Skeletal muscle cell (primary cell): Measurements from ENCODE around the gene CAPN13.

ENCODE experiments used
- DNase-seq: peaks from one replicate; pipeline ENCODE4 v3.0.0-alpha.2; 2010; ENCODE audit warnings: low read depth
- H3K4me3 ChIP-seq: 2 replicates; pipeline ENCODE4 v1.5.1; 2011; ENCODE audit warnings: low read depth, mild to moderate bottlenecking, control low read depth, low read length, moderate library complexity

The CAPN13 gene

DNA sequence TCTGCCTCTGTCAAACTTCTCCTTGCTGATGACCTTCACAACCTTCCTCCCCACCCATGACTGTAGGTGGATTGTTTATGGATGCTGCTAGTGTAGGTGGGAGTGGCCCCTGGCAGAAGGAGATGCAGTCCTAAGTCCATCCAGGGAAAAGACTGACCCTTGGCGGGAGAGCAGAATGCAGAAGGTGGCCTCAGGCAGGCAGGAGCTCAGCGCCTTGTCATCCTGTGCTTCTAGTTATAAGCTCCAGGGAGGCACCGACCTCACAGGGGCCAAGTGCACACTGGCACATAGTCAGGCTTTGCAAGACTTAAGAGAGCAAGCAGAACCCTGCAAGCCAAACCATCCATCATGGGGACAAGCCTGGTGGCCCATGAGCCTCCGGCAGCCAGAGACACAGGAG lies 74.4 kb downstream of the CAPN13 start:
- DNase-seq = no peak
- H3K4me3 ChIP-seq = no peak overlapping the region

DNA sequence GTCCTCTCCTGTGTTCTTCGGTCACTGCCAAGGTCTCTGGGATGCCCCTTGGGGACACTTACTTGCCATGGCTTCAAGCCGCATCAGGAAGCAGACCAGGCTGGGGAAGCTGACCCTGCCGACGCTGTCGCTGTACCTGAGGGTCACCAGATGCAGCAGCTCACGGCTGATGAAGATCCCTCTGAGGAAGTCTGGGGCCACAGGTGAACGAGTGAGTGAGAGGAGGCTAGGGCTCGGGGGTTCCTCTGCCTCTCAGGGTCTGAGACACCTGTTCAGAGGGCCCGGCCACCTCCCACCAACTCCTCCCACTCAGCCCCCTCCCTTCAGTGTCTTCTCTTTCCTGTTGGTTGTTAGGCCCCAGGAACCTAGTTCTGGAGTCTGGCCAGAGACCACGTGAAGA lies 74.9 kb downstream of the CAPN13 start:
- DNase-seq = no peak
- no peak overlapping the region for H3K4me3 ChIP-seq

- DNase-seq = no peak
These were observed 75.5 kb downstream of the CAPN13 start for GRCh38 chr2:30731706-30732105.

DNA sequence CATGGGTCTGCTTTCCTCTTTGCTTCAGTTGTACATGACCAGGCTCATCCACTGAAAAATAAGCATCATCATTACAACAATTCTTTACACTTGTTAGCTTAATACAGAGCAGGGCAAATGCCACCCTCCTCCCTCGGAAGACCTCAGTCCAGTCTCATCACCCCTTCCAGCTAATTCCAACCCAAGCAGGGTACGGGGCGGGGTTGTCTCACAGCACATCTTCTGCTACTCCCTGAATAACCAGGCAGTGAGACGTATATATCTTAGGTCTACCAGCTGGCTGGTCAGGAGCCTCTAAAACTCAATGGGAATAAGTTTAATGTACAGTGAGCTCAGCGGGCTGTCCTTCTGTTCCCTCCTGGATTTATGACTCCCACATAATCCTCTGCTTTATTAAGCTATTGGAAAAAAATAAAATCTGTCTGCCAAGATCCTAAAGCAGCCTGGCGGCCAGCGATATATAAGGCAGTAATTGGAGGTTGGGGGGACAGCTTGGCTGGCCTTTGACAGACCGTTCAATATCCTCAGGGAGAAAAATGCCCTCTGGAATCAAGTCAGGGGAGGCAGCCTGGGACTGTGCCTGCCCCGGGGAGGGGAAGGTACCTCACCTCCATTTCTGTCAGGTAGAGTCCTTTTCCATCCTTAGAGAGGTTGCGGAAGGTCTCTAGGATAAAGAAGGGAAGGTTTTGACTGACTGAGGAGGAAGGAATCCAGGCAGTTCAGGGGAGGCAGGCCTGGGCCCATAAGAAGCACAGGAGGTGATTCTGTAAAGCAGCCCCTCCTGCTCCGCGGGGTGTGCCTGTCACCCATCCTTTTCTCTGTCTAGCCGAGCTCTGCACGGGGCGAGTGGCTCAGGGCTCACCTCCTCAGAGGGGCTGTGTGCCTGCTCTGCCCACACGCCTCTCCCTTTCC lies 76.3 kb downstream of the CAPN13 start:
- H3K4me3 ChIP-seq = no peak overlapping the region
- DNase-seq = no peak

More at GRCh38 chr2:30731706-30732105, 75.5 kb downstream of the CAPN13 start:
- no peak overlapping the region for H3K4me3 ChIP-seq

- H3K4me3 ChIP-seq = no peak overlapping the region
- DNase-seq = no peak
These were observed 78.2 kb downstream of the CAPN13 start for GRCh38 chr2:30729031-30729430.

GRCh38 chr2:30722936-30723725 lies 84.1 kb downstream of the CAPN13 start:
- H3K4me3 ChIP-seq = no peak overlapping the region
- DNase-seq = no peak

DNA sequence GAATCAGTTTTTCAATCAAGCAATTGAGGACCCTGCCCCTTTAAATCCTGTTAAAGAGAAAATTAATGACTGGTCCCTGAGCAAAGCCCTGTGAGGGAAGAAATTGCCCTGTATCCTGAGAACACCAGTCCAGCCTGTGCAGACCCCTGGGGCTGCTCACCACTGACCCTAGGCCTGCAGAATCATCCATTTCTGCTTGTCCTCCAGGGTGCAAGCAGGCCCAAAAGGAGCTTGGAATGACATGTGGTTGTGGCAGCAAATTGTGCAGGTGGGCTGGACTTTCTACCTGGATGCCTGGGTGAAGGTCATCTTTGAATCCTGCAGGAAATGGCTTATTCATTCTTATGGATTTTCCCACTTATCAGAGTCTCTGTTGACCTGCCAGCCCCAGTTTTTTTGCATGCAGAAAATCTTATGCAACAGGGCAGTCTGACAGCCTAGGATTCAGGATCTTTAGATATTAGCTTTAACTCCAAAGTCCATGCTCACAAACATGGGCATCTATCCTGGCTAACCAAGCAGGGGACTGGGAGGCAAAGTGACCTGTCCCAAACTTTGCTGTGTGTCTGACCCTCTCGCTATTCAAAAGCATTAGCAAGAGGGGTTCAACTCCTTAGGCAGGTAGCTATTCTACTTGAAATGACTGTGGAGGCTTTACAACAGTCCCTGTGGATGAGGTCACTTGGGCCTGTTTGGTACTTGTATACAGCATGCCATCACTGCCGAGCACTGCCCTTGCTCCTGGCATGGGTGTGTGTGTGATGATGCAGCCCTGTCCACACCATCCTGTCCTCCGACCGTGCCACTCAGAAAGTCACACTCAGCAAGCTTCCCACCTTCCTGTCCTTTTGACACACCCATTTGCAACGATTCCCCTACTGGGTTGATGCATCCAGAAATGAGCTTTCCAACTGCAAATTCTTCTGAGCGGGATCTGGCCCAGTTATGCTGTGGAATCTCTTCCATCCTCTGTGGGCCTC lies 85.3 kb downstream of the CAPN13 start:
- H3K4me3 ChIP-seq = no peak overlapping the region
- no peak for DNase-seq

DNA sequence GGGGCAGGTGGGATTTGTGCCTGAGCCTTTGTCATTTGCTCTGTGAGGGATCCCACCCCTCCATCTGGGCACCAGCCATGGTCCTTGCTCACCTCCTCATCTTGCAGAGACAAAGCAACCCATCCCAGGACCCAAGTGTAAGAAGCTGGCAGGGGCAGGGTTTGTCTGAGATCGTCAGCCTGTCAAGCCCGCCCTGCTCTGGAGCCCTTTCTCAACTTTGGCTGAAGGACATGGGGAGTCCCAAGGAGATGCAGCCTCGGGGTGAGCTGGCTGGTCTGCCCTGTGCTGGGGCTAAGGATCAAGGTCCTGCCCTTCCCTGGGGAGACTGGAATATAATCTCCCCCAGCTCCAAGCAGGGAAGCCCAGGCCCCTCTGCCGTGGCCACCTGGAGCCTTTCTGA lies 86.0 kb downstream of the CAPN13 start:
- no peak for DNase-seq
- H3K4me3 ChIP-seq = no peak overlapping the region

GRCh38 chr2:30717081-30717650 lies 90.1 kb downstream of the CAPN13 start:
- H3K4me3 ChIP-seq = no peak overlapping the region
- DNase-seq = no peak

- H3K4me3 ChIP-seq = no peak overlapping the region
- no peak for DNase-seq
These were observed 90.9 kb downstream of the CAPN13 start for GRCh38 chr2:30716123-30716900.

DNA sequence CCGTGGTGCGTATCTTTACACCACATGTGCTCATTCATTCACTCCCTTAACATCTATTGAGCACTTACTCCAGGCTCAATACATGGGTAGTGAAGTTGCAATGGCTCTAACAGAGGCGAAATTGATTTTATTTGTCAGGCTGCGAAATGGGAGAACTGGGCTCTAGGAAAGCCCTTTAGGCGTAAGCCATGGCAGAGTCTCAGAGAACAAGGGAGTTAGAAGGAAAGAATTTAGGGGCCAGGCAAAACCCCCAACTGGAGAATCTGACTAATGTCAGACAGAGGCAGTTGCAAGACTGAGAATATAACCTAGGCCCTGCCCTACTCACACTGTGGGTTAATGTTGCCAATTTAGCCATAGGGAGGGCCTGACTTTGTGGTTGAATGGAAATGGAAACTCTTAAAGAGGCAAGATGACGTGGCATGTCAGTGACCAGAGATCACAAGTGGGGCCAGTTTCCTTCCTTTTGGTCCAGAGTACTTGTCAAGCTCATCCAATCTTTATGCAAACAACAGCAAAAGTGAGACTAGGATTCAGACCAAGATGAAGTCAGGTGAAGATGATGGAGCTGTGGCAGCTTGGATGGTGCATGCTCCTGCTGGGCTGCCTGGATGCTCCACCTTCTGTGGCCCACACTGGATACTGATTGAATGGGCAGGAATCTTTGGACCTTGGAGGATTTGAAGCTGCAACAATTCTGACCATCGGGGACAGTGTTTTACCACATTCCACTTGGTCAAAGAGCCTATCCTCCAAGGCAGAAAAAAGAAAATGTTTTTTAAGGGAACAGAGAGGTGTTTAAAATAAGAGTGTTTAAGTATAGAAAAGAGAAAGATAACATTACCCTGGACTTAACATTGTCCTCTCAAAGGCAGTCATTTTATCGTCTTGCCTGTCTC lies 92.2 kb downstream of the CAPN13 start:
- H3K4me3 ChIP-seq = no peak overlapping the region
- DNase-seq = no peak

DNA sequence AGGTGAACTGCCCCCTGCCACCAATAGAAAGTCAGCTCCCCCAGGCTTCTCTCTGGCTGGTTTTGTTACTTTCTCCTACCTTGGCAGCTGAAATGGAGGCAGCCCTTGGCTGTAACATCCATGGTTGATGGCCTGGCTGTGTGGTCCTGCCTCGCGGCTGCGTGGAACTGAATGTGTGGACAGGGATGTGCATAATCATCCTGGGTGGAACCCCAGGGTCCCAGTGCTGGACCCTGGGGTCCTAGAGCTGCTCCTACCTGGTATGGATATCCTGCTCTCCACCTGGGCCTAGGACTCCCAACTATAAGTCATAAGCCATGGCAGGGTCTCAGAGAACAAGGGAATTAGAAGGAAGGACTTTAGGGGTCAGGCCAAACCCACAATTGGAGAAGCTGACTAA lies 93.5 kb downstream of the CAPN13 start:
- H3K4me3 ChIP-seq = no peak overlapping the region
- DNase-seq = no peak

- DNase-seq = peak; percentile 49
- H3K4me3 ChIP-seq = no peak overlapping the region
These were observed 95.6 kb downstream of the CAPN13 start for GRCh38 chr2:30711646-30712085.

- no peak overlapping the region for H3K4me3 ChIP-seq
- no peak for DNase-seq
These were observed 96.8 kb downstream of the CAPN13 start for GRCh38 chr2:30710461-30710860.

- DNase-seq = no peak
- H3K4me3 ChIP-seq = no peak overlapping the region
These were observed 97.2 kb downstream of the CAPN13 start for GRCh38 chr2:30710016-30710415.

- DNase-seq = no peak
- no peak overlapping the region for H3K4me3 ChIP-seq
These were observed 97.7 kb downstream of the CAPN13 start for GRCh38 chr2:30709516-30709915.

DNA sequence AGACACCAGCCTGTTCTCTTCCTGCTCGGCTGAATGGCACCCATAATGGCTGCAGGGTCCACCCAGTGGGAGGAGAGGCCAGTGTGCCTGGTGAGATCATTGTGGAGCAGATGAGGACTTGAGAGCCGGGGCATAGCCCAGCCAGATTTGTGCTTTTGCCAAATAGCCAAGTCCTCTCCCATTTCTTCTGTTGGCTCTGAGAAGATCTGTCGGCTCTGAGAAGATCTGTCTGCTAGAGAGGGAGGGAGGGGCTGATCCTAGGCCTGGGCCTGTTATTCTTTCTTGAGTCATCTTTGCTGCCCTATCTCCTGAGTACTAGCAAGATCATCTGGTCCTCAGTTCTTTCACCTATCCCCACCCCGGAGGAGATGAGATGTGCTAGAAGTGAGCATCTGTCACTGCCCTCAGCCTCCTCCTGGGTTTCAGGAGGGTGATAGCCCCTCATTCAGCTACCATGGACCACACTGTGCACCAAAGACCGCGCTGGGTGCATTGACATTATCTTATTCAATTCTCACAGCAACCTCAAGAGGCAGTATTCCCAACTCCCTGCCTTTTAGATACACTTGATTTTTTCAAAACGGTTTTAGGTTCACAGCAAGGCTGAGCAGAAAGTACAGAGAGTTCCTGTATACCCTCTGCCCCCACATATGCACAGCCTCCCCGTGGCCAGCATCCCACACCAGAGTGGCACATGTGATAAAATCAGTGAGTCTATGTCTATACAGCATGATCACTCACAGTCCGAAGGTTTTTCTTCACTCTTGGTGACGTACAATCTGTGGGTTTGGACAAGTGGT lies 98.6 kb downstream of the CAPN13 start:
- no peak for DNase-seq
- H3K4me3 ChIP-seq = no peak overlapping the region
